Endodermal cell (in vitro differentiated cells): ENCODE measurements around the gene CELF2. TPM values are rescaled to one million over a fixed set of nuclear protein-coding genes. Genes with fewer than 3 reads are reported as not detected.

ENCODE experiments used
- DNase-seq: peaks from one replicate; pipeline ENCODE4 v3.0.0-alpha.2; 2017
- H3K27ac ChIP-seq: 2 replicates; pipeline ENCODE4 v1.5.1; 2013; ENCODE audit warnings: mild to moderate bottlenecking, low read depth, low read length, moderate library complexity
- H3K27me3 ChIP-seq: 2 replicates; pipeline ENCODE4 v1.6.1; 2013; ENCODE audit warnings: mild to moderate bottlenecking, low read length, moderate library complexity; ENCODE audit not compliant: insufficient read depth, control insufficient read depth, poor library complexity, severe bottlenecking
- H3K36me3 ChIP-seq: 2 replicates; pipeline ENCODE4 v1.7.0; 2013; ENCODE audit warnings: mild to moderate bottlenecking, low read length, moderate library complexity; ENCODE audit not compliant: control insufficient read depth, insufficient read depth
- H3K4me1 ChIP-seq: one replicate; pipeline ENCODE4 v1.7.0; 2013; ENCODE audit warnings: low read length; ENCODE audit not compliant: control insufficient read depth, insufficient read depth
- H3K4me3 ChIP-seq: 2 replicates; pipeline ENCODE4 v1.5.1; 2013; ENCODE audit warnings: mild to moderate bottlenecking, low read length, moderate library complexity
- H3K9ac ChIP-seq: 2 replicates; pipeline ENCODE4 v1.6.1; 2013; ENCODE audit warnings: mild to moderate bottlenecking, low read length, moderate library complexity; ENCODE audit not compliant: poor library complexity, severe bottlenecking; ENCODE audit errors: extremely low read depth
- H3K9me3 ChIP-seq: 2 replicates; pipeline ENCODE4 v1.6.1; 2013; ENCODE audit warnings: mild to moderate bottlenecking, low read length, moderate library complexity; ENCODE audit not compliant: control insufficient read depth
- H3K27ac Mint-ChIP-seq: 2 replicates; pipeline ENCODE4 v1.8.0; 2020; ENCODE audit warnings: mixed read lengths
- H3K27me3 Mint-ChIP-seq: 2 replicates; pipeline ENCODE4 v1.8.0; 2021; ENCODE audit warnings: mild to moderate bottlenecking, mixed read lengths; ENCODE audit not compliant: insufficient read depth
- H3K36me3 Mint-ChIP-seq: 2 replicates; pipeline ENCODE4 v1.8.0; 2020; ENCODE audit warnings: low read depth, mixed read lengths
- H3K4me1 Mint-ChIP-seq: 2 replicates; pipeline ENCODE4 v1.8.0; 2020; ENCODE audit warnings: mixed read lengths
- H3K4me3 Mint-ChIP-seq: 2 replicates; pipeline ENCODE4 v1.8.0; 2020; ENCODE audit warnings: mild to moderate bottlenecking, moderate library complexity, mixed read lengths
- H3K9me3 Mint-ChIP-seq: 2 replicates; pipeline ENCODE4 v1.8.0; 2020; ENCODE audit warnings: mild to moderate bottlenecking, mixed read lengths
- CTCF ChIP-seq: fragments of 200-600 bp; sonication (generic); conservative IDR thresholded peaks from 2 replicates; pipeline ENCODE4 v1.5.0; 2021; ENCODE audit warnings: antibody characterized with exemption, mild to moderate bottlenecking
- WGBS, 2 experiments: methylation state at CpG; one replicate each; pipeline versions ENCODE4 v1.1.5 to v1.1.7; 2013; ENCODE audit warnings: missing lambda C conversion rate in 2 of 2, mixed read lengths in 1 of 2; ENCODE audit not compliant: insufficient coverage in 1 of 2, insufficient read length in 1 of 2; 5-methylcytosine and 5-hydroxymethylcytosine counted together
- total RNA-seq, 2 donors: library from RNA; stranded (reverse); fragmentation: NEBNext Ultra II Directional in 1 of 2; extraction: Animal tissue kit (Norgen Biotek cat#: 25700) in 1 of 2; gene quantifications; 2 replicates in 1 of 2; 3 replicates in 1 of 2; pipeline ENCODE4 v1.2.1, GENCODE V29; 2021

The CELF2 gene
- total RNA-seq, 2 donors from 2014 or later: 79.9 to 96.1 TPM

- Mint-ChIP-seq H3K4me3 (no peak overlapping the region), H3K27me3 (no peaks in the 10 kb centered on the region), H3K27ac (no peak overlapping the region), H3K4me1 (no peaks in the 10 kb centered on the region), H3K9me3 (no peaks in the 10 kb centered on the region), H3K36me3 (peaks cover 24% of the 10 kb centered on the region)
- DNase-seq: no peak
- Histone ChIP-seq H3K4me3 (no peak overlapping the region), H3K27ac (no peak overlapping the region), H3K36me3 (peaks cover 34% of the 10 kb centered on the region), H3K9ac (no peak overlapping the region), H3K9me3 (no peaks in the 10 kb centered on the region), H3K27me3 (no peaks in the 10 kb centered on the region), H3K4me1 (no peaks in the 10 kb centered on the region)
- no peak for TF ChIP-seq CTCF
- WGBS, 2 experiments: 93 to 94% methylated on average over 5 to 7 of the region's 7 CpGs
Observed at GRCh38 chr10:11227103-11227502, 209.4 kb downstream of the CELF2 start.

- TF ChIP-seq CTCF: no peak
- 94 to 97% methylated on average over 5 of the region's 5 CpGs for WGBS, 2 experiments
- peaks cover 39% of the 10 kb centered on the region for H3K36me3 ChIP-seq
- Mint-ChIP-seq H3K9me3 (no peaks in the 10 kb centered on the region), H3K4me1 (peaks cover 5% of the 10 kb centered on the region), H3K27me3 (no peaks in the 10 kb centered on the region), H3K4me3 (no peak overlapping the region), H3K27ac (no peak overlapping the region), H3K36me3 (peaks cover 44% of the 10 kb centered on the region)
- no peak for DNase-seq
- peaks cover 7% of the 10 kb centered on the region for H3K4me1 ChIP-seq
- no peaks in the 10 kb centered on the region for H3K27me3 ChIP-seq
- H3K9me3 ChIP-seq: no peaks in the 10 kb centered on the region
- H3K27ac ChIP-seq: no peak overlapping the region
- no peak overlapping the region for H3K9ac ChIP-seq
- H3K4me3 ChIP-seq: no peak overlapping the region
Observed at GRCh38 chr10:11229893-11230292, 212.2 kb downstream of the CELF2 start.

GRCh38 chr10:11230498-11231167, 213.0 kb downstream of the CELF2 start:
- Mint-ChIP-seq H3K36me3 (peaks cover 49% of the 10 kb centered on the region), H3K9me3 (no peaks in the 10 kb centered on the region), H3K27me3 (no peaks in the 10 kb centered on the region), H3K4me1 (peaks cover 10% of the 10 kb centered on the region), H3K4me3 (no peak overlapping the region), H3K27ac (no peak overlapping the region)
- H3K9me3 ChIP-seq: no peaks in the 10 kb centered on the region
- 94 to 96% methylated on average over 5 of the region's 5 CpGs for WGBS, 2 experiments
- H3K9ac ChIP-seq: no peak overlapping the region
- no peak for TF ChIP-seq CTCF
- H3K27ac ChIP-seq: no peak overlapping the region
- peaks cover 39% of the 10 kb centered on the region for H3K36me3 ChIP-seq
- DNase-seq: no peak
- H3K4me3 ChIP-seq: no peak overlapping the region
- H3K27me3 ChIP-seq: no peaks in the 10 kb centered on the region
- peaks cover 7% of the 10 kb centered on the region for H3K4me1 ChIP-seq
